GM04503 (cell line): ENCODE results near the gene SYT1.
"Not testable (repeated sequence)": the region's sequence is repeated elsewhere in the genome, so short reads cannot be mapped to it uniquely, and the experiment has no call there.

ENCODE experiments used
- DNase-seq: peaks from one replicate; pipeline ENCODE4 v3.0.0-alpha.2; 2012; ENCODE audit warnings: low read depth

SYT1 gene

DNA sequence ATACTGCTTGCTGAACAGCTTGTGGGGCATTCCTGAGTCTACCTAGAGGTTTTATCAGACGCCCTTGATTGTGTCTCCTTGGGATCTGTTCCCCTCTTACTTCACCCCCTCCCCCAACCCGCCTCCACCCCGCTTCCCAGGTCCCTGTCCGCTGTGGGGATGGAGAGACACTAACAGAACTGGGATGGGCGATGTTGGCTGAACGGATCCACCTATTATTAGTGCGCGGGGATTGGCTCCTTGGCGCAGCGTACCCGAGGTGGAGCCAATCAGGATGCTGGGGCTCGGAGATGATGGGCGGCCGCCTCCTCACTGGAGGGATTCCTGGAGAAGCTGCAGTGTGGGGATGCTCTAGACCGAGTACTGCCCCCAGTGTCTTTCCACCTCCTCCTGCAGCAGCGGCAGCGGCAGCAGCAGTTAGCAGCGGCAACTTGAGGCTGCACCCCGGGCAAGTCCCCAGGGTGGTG lies at the start of gene SYT1:
Gene SYT1, plus strand, starts transcription at position 372 of the 467 bp plus-strand sequence.
- no peak for DNase-seq

DNA sequence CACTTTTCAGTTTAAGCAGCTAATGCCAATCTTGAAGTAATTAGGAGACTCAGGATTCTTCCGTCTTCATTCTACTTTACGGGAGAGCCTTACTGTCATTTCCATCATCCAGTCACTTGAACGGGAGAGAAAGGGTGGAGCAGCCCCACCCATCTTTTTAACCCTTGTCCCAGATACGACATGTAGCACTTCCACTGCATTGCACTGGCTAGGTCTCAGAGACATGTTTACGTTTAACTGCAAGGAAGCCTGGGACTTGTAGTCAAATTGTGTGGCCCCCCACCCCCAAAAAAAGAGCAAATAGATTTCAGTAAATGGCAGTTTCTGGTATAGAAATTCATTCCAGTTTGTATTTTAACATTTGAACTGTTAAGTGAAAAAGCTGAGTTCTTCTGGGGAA lies 46.1 kb upstream of the SYT1 start:
- DNase-seq, result no peak

DNA sequence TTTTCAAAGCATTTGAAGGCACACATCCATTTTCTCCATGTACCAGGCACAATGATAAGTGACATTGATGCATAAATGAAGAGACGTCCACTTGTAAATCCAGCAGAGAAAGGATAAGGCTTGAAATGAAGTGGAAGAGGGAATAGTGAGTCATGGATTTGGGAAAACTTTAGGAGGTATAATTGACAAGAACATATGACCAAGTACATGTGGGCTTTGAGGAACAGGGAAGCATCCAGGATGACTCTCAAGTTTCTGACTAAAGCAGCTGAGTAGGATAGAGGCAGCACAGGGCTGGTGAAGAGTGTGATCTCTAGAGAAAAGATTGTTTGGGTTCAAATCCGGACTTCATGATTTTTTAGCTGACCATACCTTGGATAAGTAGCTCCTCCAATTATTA lies 43.6 kb upstream of the SYT1 start:
- DNase-seq, result no peak

DNA sequence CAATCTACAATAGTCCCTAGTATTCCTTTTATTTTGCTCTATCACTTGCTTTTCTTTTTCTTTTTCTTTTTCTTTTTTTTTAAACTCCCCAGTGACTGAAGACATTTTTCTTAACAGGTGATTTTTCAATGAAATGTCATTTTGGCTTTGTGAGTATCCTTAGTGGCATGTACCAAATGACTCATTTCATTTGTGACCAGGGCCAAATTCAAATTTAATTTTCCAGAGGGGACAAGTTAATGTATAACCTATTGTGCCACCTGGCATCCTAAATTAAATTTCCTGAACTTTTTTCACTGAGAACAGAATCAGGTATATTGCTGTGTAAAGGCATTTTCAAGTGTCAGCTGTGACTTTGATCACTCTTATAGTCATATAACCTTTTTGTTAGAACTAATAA lies 39.7 kb upstream of the SYT1 start:
- DNase-seq, result no peak

DNA sequence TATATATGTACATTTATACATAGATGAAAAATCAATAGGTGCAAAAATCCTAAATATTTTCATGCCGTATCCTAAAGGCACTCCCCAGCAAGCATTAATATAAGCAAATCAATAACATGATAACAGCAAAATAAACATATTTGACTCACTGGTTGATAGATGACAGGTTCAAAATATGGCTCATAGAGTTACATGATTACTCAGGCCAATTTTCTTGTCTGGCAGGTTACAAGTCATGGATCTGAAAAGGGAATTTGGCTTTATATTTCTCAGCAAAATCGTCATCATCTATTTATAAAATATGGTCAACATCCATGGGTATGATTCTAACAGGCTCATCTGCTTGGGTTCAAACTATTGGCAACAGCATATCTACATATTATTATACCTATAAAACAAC lies 34.9 kb upstream of the SYT1 start:
- DNase-seq, result no peak

DNA sequence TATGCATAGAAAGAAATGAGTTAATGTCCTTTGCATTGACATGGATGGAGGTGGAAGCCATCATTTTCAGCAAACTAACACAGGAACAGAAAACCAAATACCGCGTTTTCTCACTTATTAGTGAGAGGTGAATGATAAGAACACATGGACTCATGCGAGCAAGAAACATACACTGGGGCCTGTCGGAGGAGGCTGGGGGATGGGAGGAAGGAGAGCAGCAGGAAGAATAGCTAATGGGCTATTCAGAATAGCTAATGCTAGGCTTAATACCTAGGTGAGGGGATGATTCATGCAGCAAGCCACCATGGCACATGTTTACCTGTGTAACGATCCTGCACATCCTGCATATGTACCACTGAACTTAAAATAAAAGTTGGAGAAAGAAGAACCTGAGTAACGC lies 29.1 kb upstream of the SYT1 start:
- no peak for DNase-seq

DNA sequence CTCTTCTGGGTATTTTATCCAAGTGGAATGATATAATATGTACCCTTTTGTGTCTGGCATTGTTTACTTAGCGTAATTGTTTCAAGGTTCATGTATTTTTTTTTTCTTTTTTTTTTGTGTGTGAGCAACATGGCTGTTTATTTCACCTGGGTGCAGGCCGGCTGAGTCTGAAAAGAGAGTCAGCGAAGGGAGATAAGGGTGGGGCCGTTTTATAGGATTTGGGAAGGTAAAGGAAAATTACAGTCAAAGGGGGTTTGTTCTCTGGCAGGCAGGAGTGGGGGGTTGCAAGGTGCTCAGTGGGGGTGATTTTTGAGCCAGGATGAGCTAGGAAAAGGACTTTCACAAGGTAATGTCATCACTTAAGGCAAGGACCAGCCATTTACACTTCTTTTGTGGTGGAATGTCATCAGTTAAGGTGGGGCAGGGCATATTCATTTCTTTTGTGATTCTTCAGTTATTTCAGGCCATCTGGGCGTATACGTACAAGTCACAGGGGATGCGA lies 24.0 kb upstream of the SYT1 start:
- DNase-seq, result not testable (repeated sequence)

DNA sequence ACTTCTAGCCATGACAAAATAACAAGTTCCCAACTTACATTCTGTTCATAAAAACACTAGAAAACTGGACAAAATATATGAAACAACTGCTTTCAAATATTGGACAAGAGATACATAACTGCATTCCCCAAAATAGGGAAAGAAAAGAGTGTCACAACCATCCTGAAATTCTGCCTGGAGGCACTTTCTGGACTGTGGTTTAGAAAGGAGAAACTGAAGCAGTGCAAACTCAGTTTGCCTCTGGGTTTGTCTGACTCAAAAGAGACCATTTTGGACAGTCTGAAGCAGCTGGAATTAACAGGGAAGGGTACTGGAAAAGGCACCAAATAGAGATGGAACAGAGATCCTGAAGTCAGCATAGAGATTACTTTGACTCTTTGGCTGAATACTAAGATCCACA lies 11.3 kb upstream of the SYT1 start:
- no peak for DNase-seq

DNA sequence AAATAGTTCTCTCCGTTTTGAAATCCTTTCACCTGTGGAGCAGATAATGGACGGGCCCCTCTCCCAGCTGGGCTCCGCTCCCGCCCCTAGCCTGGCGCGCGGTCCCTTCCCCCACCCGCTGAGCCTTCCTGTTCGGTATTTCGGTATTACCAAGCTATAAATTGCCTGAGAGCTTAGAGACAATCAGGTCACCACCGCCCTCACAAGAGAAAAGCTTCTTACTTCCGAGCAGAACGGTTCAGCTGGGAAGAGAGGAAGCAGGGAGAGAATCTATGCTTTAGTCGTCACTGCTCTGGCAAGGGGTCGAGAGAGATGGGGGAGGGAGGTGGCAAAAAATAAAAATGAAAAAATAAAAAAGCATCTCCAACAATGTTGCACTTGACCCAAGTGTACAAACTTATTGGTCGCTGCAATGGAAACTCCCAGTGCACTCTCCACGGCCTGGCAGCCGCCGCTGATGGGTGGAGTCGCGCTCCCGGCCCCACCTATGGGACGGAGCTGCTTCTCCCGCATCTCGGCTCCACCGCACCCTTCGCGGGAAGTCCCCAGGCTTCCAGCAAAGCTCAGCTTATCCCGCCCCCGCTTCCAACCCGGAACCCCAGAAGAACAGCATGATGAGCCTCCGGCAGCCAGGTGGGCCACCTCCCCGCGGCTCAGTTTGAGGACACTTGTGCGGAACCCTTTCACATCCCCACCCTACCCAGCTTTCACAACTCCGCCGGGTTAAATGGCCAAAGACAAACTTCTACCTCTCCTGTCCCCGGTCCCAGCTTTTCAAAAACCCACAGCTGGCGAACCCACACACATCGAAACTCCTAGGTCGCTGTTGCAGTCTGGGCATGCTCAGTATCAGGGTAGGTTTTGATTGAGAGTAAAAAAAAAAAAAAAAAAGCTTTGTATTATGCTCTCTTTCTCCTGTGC lies 832 bp upstream of the SYT1 start:
- no peak for DNase-seq

DNA sequence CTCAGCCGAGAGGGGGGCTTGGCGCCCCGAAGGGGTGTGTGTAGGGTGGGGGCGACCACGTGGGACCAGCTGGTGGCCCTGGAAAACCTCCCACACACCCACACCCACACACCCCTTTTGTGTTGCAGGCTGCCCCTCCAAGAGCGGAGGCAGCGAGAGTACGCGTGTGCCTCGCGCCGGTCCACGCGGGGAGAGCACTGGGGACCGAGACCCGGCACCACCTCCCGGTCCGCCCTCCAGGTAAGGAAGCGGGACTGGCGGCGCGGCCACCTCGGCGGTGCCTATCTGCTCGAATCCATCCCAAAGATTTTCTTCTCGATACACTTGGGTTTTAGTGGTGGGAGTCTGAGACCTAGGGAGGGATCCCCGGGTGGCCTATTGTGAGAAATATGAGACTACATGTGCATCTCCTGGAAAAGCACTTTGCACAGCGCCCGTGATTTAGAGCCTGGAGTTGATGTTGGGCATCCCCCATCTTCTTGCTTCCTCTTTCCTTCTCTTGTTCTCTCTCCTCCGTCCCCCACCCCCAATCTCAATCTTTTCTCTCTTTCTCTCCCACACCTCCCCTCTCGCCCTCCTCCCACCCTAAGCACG lies 393 bp downstream of the SYT1 start:
- DNase-seq, result no peak

DNA sequence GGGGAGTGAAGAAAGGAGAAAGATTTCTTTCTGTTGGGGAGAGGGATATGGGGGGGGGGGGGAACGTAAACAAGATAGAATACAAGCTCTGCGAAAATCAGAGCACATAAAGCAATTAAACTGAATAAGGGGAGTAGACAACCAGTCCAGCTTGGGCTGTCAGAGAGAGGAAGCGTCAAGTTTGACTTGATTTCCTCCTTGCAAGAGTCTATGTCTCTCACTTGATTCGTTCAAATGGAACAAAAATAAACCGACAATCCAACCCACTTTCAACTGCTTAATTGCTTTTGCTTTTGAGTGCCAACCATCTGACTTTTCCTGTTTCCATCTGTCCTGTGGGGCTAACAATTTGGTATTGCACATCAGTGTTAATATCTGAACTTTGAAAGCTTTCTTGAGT lies 942 bp downstream of the SYT1 start:
- DNase-seq, result no peak

DNA sequence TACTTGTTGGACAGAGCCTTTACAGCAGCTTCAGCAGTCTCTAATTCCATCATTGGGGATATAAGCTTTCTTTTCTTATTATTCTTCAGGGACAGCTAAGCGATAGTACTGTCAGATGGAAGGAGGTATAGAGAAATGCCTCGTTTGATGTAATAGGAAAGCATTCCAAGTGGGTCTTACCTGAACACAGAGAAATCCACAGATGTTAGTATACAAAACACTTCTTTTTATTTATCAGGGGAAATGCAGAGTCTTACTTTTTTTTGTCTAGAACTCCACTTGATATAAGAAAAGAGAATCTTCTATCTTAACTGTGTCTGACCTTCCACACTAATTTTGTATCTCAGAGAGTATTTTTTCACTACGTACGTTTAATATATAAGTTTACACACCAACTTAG lies 1.9 kb downstream of the SYT1 start:
- DNase-seq, result no peak

DNA sequence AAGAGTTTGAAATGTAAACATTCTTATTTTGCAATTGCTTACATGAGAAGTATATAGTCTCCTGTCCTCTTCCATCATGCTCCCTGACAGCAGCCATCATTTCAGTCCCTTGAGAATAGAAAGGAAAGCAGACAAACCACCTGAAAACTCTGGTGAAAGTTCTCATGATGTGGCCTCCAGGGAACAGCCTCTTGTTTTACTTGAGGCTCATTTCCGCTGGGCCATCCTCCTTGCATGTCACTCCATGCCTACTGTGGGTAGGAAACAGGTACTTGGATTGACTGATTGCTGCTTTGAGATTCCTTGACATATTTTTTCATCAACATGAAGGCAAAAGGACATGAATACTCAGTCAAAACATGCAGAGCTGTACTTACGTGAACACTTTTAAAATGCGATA lies 6.0 kb downstream of the SYT1 start:
- DNase-seq, result no peak

DNA sequence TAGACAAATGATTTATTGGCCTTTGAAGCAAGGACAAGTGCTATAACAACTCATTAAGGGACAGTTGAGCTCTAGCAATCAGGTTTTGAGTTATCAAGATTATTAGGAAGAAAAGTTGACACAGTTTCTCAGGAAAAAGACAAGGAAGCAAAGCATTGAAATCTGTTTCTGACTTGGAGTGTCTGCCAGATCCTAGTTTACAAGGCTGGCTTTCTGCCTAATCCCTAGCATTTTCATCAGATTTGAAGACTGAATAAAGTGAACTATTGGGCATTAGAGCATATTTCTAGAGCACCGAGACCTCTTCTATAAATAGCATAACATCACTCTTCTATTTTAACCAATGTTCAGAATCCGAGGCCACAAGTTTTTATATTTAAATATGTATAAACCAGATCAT lies 7.0 kb downstream of the SYT1 start:
- no peak for DNase-seq

DNA sequence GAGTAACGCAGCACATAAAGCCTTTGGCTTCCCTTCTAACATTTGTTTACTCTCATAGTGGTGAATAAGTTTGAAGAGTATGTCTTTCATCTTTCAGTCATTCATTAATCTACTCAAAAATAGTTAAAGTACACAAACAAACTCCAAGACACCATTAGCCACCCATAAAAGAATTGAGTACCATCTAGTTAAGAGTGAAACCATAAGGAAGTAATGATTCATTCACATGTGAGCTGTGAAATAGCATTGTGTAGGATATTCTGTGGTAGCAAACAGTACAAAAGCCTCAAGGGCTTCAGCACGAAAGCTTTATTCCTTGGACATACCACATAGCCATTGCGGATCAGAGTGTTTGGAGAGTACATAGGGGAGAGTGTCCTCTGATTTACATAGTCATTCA lies 13.9 kb downstream of the SYT1 start:
- DNase-seq, result no peak

DNA sequence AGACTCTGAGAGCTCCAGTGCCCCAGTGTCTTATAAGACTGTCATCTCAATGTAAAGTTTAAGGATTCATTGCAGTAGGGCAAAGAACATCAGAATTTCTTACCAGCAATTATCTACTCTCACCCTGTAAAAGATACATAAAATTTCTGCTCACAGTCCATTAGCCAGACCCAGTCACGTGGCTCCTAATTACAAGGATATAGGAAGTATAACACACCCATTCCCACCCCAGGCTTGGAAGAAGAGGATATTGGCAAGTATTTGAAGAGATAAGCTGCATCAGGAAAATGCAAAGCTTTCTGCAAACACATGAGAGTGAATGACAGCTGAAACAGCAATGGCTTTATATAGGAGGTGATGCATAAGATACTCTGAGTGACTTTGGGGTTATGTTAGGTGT lies 14.3 kb downstream of the SYT1 start:
- DNase-seq, result no peak

DNA sequence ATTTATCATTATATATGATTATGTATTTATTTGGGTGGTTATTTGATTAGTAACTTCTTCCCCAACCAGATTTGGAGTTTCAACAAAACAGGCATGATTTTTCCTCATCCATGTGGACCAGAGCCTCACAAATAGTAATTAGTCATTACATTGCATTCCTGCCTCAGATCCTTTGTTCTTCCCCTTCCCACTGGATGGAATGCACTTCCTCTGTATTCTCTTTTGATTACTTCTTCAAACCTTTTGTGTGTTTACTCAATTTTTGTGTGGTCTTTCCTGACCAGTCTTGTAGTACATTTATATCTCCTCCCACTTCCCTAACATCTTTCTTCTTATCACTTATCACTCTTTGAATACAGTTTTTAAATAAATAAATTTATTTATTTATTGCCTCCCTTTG lies 15.5 kb downstream of the SYT1 start:
- DNase-seq, result no peak

DNA sequence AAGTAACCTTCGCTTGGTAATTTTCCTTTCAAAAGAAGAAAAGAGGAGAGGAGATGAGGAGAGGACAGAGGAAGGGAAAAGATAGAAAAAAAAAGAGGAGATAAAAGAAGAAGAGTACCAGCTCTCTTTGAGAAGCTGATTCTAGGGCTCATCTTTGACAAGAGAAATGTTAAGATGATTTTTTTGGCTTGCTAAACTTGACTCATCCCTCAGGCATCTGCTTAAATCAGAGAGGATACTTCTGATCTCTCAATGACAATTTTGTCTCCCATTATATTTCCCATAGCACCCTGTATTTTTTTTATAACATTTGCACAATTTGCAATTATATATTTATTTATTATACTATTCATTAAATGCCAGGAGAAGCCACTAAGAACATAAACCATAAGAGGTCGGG lies 17.1 kb downstream of the SYT1 start:
- DNase-seq, result no peak

DNA sequence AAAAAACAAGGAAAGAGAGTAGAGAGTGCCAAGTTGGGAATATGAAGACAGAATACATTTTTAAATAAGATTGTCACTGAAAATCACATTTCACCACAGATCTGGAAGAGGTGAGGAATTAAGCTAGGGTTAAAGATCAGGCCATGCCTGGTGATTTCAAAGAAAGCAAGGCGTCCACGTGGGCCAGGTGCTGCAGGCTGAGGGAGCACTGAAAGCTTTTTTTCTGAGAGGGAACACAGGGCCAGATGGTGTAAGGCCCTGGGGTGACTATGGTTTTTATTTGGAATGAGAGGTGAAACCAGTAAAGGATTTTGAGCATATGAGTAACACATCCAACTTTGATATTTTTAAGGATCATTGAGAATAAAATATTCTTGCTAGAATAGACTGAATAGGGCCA lies 20.9 kb downstream of the SYT1 start:
- DNase-seq, result no peak

DNA sequence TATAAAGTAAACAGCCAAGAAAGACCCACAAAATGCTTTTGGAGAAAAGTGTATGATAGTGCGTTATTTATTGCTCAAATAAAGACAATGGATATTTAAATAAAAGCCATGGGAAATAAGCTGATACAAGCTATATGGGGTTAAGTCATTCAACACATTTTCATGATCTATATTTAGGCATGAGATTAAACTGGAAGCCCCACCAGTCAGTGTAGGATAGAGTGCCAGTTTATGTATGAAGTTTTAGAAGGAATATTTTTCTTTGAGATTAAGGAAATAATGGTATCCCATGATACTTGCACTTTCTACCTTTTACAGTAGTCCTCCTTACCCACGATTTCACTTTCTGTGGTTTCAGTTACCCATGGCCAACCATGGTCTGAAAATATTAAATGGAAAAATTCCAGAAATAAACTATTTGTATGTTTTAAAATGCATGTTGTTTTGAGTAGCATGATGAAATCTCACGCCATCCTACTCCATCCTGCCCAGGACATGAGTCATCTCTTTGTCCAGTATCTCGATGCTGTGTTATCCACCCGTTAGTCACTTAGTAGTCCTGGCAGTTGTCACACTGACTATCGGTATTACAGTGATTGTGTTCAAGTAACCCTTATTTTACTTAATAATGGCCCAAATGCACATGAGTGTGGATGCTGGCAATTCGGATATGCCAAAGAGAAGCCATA lies 22.3 kb downstream of the SYT1 start:
- DNase-seq, result peak; percentile 32

DNA sequence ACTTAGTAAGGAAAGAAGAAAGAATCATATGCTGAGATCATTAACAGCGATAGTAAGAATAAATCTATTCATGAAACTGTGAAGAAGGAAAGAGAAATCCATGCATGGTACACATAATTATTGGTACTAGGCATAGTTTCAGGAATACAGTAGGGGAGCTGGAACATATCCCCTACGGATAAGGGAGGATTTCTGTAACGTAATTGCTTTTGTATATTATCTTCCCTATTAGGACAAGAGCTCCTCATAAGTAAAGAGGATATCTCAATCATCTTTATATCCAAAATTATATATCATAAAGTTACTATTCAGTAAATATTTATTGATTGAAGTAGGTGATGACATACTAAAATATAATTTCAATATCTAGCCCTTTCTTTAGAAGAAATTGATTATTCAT lies 22.9 kb downstream of the SYT1 start:
- no peak for DNase-seq

DNA sequence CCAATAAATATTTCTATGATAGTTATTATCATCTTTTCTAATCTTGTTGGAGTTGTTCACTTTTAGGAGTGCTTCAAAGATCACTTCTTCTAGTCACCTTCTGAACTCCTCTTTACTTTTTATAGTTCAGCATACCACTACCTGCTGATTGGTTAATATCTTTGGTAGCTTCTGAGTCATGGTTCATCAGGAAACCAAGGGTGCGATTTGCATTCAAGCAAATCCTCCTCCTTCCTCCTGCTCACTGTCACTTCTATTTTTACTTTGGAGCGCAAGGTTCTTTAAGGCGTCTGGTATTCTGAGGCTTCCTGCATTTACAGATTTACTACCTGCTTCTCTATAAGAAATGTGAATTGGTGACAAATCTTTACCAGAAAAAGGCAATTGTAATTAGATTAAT lies 24.0 kb downstream of the SYT1 start:
- DNase-seq, result no peak
